Mammary epithelial cell (primary cell): ENCODE measurements around the gene ATXN1.

Experiments used
- EZH2 ChIP-seq: IDR thresholded peaks from 2 replicates; pipeline ENCODE4 v1.6.1; 2012; ENCODE audit warnings: low read length, inconsistent platforms, borderline replicate concordance
- TF ChIP-seq, protein P1 (sequence below), 2 donors: IDR thresholded peaks in 1 of 2; conservative IDR thresholded peaks in 1 of 2; 2 replicates each; pipeline ENCODE4 v1.5.1; 2011 to 2012; ENCODE audit warnings: inconsistent platforms in 2 of 2, low read length in 2 of 2, mild to moderate bottlenecking in 2 of 2, control low read depth in 1 of 2, low read depth in 1 of 2; ENCODE audit not compliant: insufficient read depth in 1 of 2; ENCODE audit errors: extremely low read depth in 1 of 2

DNA sequence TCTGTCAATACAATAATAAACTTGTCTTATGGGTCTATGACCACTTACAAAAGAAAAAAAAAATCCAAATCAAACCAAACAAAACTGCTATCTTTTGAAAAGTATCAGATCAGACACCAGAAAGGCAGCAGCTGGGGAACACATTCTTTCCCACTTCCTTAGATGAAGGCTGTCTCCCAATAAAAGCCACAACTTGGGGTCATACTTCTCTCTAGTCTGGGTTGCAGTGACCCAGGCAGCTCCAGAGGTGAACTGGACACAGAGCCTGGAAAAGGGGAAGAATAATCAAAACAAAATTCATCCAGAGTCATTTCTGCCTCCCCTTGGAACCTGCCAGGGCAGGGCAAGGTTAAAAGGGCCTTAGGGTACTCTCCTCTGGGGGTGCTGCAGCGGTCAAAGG, 19.1 kb downstream of the ATXN1 start:
- TF ChIP-seq, protein P1, sequence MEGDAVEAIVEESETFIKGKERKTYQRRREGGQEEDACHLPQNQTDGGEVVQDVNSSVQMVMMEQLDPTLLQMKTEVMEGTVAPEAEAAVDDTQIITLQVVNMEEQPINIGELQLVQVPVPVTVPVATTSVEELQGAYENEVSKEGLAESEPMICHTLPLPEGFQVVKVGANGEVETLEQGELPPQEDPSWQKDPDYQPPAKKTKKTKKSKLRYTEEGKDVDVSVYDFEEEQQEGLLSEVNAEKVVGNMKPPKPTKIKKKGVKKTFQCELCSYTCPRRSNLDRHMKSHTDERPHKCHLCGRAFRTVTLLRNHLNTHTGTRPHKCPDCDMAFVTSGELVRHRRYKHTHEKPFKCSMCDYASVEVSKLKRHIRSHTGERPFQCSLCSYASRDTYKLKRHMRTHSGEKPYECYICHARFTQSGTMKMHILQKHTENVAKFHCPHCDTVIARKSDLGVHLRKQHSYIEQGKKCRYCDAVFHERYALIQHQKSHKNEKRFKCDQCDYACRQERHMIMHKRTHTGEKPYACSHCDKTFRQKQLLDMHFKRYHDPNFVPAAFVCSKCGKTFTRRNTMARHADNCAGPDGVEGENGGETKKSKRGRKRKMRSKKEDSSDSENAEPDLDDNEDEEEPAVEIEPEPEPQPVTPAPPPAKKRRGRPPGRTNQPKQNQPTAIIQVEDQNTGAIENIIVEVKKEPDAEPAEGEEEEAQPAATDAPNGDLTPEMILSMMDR (conservative IDR thresholded peaks at IDR 0.05 in 1 of 2, IDR thresholded peaks at IDR 0.05 in 1 of 2; ENCODE audit: extremely low read depth in 1 of 2, insufficient read depth in 1 of 2, low read depth in 1 of 2, low read length in 2 of 2) = no peak
- TF ChIP-seq EZH2 = no peak
